ENCODE results near the gene FILIP1L. TPM values are rescaled to one million over a fixed set of nuclear protein-coding genes. Genes with fewer than 3 reads are reported as not detected.

The FILIP1L gene
- polyA plus RNA-seq, 3 donors, result 0.13 to 0.40 (median 0.25) TPM

DNA sequence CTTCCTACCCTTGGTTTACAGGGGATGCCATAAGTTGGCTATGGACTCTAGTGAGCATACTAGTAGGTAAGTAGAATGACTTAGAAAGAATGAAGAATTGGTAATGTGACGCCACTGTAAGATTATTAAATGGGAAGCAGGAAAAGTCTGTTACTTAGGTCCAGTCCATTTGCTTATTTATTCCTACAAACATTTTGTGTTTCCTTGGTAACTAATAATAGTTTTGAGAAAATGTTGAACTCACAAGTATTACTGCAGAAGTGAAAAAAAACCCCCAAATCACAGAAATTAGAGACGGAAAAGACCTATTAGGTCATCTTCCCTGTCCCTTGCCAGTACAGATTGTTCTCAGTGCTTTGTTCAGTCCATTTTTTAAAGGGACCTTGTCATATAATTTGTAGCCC, 233.2 kb downstream of the FILIP1L start:
- no peak overlapping the region for H3K27ac Mint-ChIP-seq
- no peak overlapping the region for H3K4me2 ChIP-seq (replicated peaks; ENCODE audit: extremely low read depth, low read length, poor library complexity, severe bottlenecking)

GRCh38 chr3:99879275-99879674, 235.0 kb downstream of the FILIP1L start:
- Histone ChIP-seq H3K4me2 (replicated peaks; ENCODE audit: extremely low read depth, low read length, poor library complexity, severe bottlenecking) (no peak overlapping the region), H3K79me2 (ENCODE audit: insufficient read depth, low read length) (no peaks in the 10 kb centered on the region), H4K20me1 (ENCODE audit: insufficient read depth, low read length) (no peaks in the 10 kb centered on the region), H3K9me3 (replicated peaks in 1 of 2; ENCODE audit: control insufficient read depth in 1 of 2, insufficient read depth in 1 of 2, low read length in 2 of 2) (no peaks in the 10 kb centered on the region), H3K27me3 (ENCODE audit: control insufficient read depth in 2 of 2, insufficient read depth in 2 of 2, low read length in 2 of 2) (peaks cover 0 to 2% of the 10 kb centered on the region in 2 donors), H3K9ac (ENCODE audit: insufficient read depth, low read length, poor library complexity, severe bottlenecking) (no peak overlapping the region), H3K36me3 (replicated peaks in 1 of 2; ENCODE audit: control insufficient read depth in 1 of 2, insufficient read depth in 2 of 2, low read length in 2 of 2) (no peaks in the 10 kb centered on the region), H3K4me1 (ENCODE audit: control insufficient read depth in 1 of 2, insufficient read depth in 2 of 2, low read length in 2 of 2) (peaks cover 0 to 6% of the 10 kb centered on the region in 2 donors), H3K27ac (ENCODE audit: low read depth in 1 of 2, low read length in 2 of 2) (no peak overlapping the region), H2AFZ (ENCODE audit: insufficient read depth, low read depth, low read length, poor library complexity, severe bottlenecking) (no peak overlapping the region), H3K4me3 (replicated peaks in 1 of 3; ENCODE audit: low read depth in 2 of 3, low read length in 3 of 3) (no peak overlapping the region)
- H3K27ac Mint-ChIP-seq, result no peak overlapping the region
- peaks cover 0 to 5% (median 1%) of the 10 kb centered on the region in 3 donors for H3K27me3 Mint-ChIP-seq (ENCODE audit: low read depth in 3 of 3)
- intact Hi-C loops (cut with micrococcal nuclease), result no loop called here
- no peak overlapping the region for H3K4me3 Mint-ChIP-seq
- 100% methylated on average over 1 of the region's 2 CpGs for WGBS (ENCODE audit: insufficient coverage)
- no peak for DNase-seq
- H3K9me3 Mint-ChIP-seq, result no peaks in the 10 kb centered on the region
- TF ChIP-seq, protein P1, sequence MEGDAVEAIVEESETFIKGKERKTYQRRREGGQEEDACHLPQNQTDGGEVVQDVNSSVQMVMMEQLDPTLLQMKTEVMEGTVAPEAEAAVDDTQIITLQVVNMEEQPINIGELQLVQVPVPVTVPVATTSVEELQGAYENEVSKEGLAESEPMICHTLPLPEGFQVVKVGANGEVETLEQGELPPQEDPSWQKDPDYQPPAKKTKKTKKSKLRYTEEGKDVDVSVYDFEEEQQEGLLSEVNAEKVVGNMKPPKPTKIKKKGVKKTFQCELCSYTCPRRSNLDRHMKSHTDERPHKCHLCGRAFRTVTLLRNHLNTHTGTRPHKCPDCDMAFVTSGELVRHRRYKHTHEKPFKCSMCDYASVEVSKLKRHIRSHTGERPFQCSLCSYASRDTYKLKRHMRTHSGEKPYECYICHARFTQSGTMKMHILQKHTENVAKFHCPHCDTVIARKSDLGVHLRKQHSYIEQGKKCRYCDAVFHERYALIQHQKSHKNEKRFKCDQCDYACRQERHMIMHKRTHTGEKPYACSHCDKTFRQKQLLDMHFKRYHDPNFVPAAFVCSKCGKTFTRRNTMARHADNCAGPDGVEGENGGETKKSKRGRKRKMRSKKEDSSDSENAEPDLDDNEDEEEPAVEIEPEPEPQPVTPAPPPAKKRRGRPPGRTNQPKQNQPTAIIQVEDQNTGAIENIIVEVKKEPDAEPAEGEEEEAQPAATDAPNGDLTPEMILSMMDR (IDR thresholded peaks at IDR 0.05), result no peak
- no peaks in the 10 kb centered on the region for H3K36me3 Mint-ChIP-seq
- peaks cover 11% of the 10 kb centered on the region for H3K4me1 Mint-ChIP-seq

More for the DNA sequence above, 233.2 kb downstream of the FILIP1L start:
- Histone ChIP-seq H2AFZ (ENCODE audit: insufficient read depth, low read depth, low read length, poor library complexity, severe bottlenecking) (no peak overlapping the region), H3K79me2 (ENCODE audit: insufficient read depth, low read length) (no peaks in the 10 kb centered on the region), H3K27me3 (ENCODE audit: control insufficient read depth in 2 of 2, insufficient read depth in 2 of 2, low read length in 2 of 2) (no peaks in the 10 kb centered on the region), H3K4me1 (ENCODE audit: control insufficient read depth in 1 of 2, insufficient read depth in 2 of 2, low read length in 2 of 2) (no peaks in the 10 kb centered on the region), H3K27ac (ENCODE audit: low read depth in 1 of 2, low read length in 2 of 2) (no peak overlapping the region), H4K20me1 (ENCODE audit: insufficient read depth, low read length) (no peaks in the 10 kb centered on the region), H3K4me3 (replicated peaks in 1 of 3; ENCODE audit: low read depth in 2 of 3, low read length in 3 of 3) (no peak overlapping the region), H3K36me3 (replicated peaks in 1 of 2; ENCODE audit: control insufficient read depth in 1 of 2, insufficient read depth in 2 of 2, low read length in 2 of 2) (no peaks in the 10 kb centered on the region), H3K9ac (ENCODE audit: insufficient read depth, low read length, poor library complexity, severe bottlenecking) (no peak overlapping the region), H3K9me3 (replicated peaks in 1 of 2; ENCODE audit: control insufficient read depth in 1 of 2, insufficient read depth in 1 of 2, low read length in 2 of 2) (no peaks in the 10 kb centered on the region)
- TF ChIP-seq, protein P1 (IDR thresholded peaks at IDR 0.05), result no peak
- Mint-ChIP-seq H3K36me3 (no peaks in the 10 kb centered on the region), H3K27me3 (ENCODE audit: low read depth in 3 of 3) (no peaks in the 10 kb centered on the region), H3K4me3 (no peak overlapping the region), H3K9me3 (no peaks in the 10 kb centered on the region), H3K4me1 (peaks cover 9% of the 10 kb centered on the region)
- intact Hi-C loops (cut with micrococcal nuclease), result no loop called here
- no CpG with 5 or more reads among the region's 2 CpGs for WGBS (ENCODE audit: insufficient coverage)
- no peak for DNase-seq

Data from CD14-positive monocyte (primary cell).